Inflammatory macrophage treated with lipopolysaccharide for 4 hours (primary cell): ENCODE measurements around the gene RASGRP4.
"Not testable (repeated sequence)": the region's sequence is repeated elsewhere in the genome, so short reads cannot be mapped to it uniquely, and the experiment has no call there.

Experiments
- DNase-seq: peaks from one replicate; pipeline ENCODE4 v3.0.0-alpha.2; 2020

The RASGRP4 gene

GRCh38 chr19:38412961-38413360, 13.1 kb downstream of the RASGRP4 start:
- no peak for DNase-seq

DNA sequence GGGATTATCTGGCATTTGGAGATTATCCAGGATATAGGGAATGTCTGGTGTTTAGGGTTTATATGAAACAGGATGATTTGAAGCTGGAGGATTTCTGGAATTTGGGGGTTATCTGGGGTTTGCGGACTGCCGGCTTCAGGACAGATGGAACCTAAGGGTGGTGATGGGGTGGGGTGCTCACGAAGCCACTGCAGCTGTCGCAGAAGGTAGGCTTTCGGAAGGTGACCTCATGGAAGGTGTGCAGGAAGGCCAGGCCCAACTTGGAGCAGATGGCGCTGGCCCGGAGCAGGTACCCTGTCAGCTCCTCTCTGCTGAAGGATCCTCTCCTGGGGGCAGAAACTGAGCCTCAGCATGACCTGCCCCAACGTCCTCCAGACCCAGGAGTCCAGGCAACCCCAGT, 13.5 kb downstream of the RASGRP4 start:
- DNase-seq, result no peak

DNA sequence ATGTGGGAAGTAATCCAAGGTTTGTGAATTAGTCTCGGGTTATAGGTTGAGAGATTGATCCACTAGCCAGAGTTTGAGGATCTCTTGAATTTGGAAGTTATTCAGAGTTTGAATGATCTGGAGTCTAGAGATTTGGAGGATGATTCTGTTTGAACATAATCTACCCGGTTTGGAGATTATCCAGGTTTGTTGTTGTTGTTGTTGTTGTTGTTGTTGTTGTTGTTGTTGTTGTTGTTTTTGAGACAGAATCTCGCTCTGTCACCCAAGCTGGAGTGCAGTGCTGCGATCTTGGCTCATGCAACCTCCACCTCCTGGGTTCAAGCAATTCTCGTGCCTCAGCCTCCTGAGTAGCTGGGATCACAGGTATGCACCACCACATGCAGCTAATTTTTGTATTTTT, 14.1 kb downstream of the RASGRP4 start:
- not testable (repeated sequence) for DNase-seq

GRCh38 chr19:38411041-38411712, 14.8 kb downstream of the RASGRP4 start:
- DNase-seq, result no peak

DNA sequence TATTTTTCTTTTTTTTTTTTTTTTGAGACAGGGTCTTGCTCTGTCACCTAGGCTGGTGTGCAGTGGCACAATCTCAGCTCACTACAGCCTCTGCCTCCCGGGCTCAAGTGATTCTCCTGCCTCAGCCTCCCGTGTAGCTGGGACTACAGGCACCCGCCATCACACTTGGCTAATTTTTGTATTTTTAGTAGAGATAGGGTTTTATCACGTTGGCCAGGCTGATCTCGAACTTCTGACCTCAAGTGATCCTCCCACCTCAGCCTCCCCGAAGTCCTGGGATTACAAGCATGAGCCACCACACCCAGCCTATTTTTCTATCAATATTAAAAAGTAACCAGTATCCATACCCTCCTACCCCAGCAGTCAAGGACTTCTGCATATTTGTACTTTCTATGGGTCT, 15.6 kb downstream of the RASGRP4 start:
- not testable (repeated sequence) for DNase-seq

DNA sequence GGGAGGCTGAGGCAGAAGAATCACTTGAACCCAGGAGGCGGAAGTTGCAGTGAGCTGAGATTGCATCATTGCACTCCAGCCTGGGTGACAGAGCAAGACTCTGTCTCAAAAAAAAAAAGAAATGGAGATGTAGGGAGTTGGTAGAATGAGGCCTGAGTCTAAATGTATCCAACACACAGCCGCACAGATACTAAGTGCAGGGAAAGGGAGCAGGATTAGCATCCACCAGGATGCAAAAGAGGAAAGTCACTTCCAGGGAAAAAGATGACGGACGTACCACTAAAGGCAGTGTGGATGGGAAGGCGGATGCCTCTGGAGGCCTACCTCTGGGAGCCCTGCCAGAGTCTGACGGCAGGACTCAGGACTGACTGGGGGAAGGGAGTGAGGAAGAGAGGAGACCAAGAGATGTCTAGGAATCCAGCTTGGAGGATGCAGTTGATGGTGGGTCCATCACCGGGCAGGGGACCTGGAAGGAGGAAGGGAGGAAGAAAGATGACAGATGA, 16.3 kb downstream of the RASGRP4 start:
- DNase-seq, result no peak

- DNase-seq, result no peak
These were observed 20.7 kb downstream of the RASGRP4 start for GRCh38 chr19:38405276-38405675.

GRCh38 chr19:38404858-38405257, 21.2 kb downstream of the RASGRP4 start:
- DNase-seq, result no peak

GRCh38 chr19:38402967-38403674, 22.9 kb downstream of the RASGRP4 start, which contains the start of gene FAM98C:
Gene FAM98C, plus strand, starts transcription at chr19:38403093. Its CDS starts 61 bp downstream, at chr19:38403154.
- peak; percentile 98 for DNase-seq

DNA sequence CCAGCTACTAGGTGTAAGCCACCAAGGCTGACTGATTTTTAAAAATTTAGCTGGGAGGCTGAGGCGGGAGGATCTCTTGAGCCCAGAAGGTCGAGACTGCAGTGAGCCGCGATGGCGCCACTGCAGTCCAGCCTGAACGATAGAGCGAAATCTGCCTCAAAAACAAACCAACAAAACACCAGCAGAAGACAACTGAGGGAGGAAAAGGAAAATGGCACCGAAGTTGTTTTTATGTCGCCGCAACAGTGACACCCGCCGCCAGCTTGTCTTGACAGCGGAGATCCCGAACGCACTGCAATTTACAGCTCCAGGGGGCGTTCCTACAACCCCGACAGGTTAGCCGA, 23.4 kb downstream of the RASGRP4 start:
- no peak for DNase-seq

GRCh38 chr19:38401148-38401547, 24.9 kb downstream of the RASGRP4 start:
- DNase-seq, result no peak

GRCh38 chr19:38400361-38400760, 25.7 kb downstream of the RASGRP4 start:
- DNase-seq, result no peak

DNA sequence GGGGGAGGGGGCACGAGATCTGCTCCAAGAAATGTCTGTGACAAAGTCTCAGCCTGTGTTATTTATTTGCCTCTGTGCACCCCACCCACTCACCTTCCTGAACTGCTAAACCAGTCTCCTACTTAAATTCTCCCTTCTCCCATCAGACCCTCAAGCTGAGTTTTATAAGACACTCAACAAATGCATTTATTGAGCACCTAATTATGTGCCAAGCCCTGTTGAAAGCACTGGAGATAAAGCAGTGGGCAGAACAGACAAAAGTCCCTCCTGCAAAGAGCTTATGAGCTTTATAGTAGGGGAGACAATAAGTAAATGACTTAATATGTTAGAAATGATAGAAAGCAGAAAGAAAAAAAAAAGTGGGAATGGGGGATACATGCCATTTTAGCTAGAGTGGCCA, 26.5 kb downstream of the RASGRP4 start:
- no peak for DNase-seq

DNA sequence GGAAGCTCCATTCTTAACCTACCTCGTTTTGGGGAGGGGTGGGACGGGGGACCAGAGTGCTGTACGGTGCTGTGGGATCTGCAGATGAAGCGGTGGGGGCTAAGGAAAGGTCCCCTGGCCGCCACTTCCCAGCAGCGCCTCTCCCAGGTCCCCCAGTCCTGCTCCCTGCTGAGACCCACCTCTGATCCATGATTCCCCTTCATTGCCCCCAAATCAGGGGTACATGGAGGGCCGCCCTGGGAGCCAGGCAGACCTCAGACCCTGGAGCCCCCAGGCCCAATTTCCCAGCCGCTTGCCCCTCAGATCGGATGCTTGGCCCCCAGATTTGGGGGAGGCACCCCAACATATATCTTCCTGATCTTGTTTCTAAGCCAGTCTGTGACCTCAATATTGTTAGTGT, 26.9 kb downstream of the RASGRP4 start:
- no peak for DNase-seq

GRCh38 chr19:38395381-38396114, 30.5 kb downstream of the RASGRP4 start:
- DNase-seq, result no peak

GRCh38 chr19:38394488-38394887, 31.5 kb downstream of the RASGRP4 start:
- peak; percentile 19 for DNase-seq

DNA sequence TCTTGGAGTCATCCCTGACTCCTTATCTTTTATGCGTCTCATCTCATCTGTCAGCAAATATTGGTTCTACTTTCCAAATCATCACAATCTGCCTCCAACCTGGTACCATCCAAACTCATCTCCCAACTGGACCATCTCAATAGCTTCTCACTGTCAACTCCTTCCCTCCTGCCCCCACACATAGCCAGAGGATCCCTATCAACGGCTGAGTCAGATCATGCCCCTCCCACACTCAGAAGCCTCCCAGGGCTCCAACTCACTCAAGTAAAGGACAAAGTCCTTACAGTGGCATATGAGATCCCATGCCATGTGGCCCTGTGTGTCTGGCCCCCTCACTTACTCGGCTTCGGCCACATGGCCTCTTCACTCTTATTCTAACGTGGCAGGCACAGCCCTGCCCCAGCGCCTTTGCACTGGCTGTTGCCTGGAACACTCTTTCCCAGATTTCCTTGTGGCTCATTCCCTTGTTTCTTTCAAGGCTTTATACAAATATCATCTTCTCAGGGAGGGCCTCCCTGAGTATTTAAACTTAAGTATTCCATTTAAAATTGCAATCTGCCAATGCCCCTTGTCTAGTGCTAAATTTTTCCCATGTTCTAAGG, 33.2 kb downstream of the RASGRP4 start:
- peak; percentile 40 for DNase-seq

- DNase-seq, result no peak
These were observed 34.0 kb downstream of the RASGRP4 start for GRCh38 chr19:38391911-38392464.

DNA sequence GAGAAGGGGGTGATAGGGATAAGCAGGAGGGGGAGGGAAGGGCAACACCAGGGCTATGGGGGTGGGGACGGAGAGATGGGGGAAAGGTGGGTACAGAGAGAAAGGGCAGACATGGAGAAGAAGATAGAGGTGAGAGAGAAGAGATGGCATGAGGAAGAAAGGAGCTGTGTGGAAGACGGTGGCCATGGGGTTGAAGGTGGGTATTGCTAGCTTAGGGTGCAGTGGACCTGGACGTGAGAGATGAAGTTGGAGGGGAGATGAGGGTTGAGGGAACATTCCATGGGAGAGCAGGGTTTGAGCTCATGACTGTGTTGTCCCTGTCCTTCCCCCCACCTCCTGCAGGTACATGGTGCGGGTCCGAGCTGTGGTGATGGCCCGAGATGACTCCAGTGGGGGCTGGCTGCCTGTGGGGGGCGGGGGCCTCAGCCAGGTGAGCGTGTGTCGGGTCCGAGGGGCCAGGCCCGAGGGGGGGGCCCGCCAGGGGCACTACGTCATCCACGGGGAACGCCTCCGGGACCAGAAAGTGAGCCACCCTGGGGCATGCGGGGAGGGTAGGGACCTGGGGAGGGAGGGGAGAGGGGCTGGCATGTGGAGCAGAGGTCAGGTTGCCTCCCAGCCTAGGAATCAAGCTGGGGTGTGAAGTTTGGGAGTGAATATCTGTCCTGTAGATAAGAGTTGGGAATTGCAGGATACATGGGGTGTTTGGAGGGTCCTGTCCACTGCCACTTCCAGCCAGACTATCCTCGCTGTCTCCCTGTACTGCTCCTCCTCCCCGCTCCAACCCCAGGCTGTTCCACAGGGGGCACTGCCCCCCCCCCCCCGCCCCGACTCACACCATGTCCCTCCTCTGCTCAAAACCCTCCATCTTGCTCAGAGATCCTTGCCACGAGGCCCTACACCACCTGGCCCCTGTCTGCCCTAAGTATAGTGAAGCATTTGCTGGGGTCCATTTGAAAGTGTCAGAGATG, 35.8 kb downstream of the RASGRP4 start:
- no peak for DNase-seq

DNA sequence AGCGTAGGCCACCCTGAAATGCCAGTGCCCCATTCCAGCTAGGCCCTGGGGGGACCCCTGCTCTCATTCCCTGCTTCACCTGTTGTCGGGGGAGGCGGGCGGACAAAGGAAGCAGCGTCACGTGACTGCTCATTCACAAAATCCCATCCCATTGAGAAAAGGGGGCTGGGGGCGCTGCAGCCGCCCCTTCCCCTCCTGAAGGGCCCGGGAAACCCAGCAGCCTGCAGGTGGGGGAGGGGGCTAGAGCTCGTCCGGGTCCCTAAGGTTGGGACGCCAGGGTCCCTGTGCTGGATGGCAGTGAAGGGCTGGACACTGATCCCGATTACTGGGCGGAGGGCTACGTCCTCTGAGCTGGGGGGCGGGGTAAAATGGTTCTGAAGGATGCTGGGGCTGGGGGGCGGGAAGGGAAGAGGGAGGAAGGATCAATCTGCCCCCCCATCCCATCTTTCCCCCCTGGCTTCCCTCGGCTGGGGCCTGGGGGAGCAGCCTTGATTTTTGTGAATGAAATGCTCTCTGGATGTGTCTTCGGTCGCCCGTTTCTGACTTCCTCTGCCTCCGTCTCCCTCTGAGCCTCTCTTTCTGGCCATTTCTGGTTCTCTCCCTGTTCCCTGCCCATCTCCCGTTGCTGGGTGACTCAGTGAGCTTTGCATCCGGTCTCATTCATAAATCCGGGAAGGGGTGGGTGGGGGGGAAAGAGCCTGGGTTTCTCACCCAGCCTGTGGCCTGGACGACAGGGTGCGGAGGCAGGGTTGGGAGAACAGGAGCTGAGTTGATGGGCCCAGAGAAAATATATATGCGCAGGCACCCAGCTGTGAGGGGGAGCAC, 36.7 kb downstream of the RASGRP4 start:
- peak; percentile 29 for DNase-seq
